Medulla oblongata (tissue), 1 donor: Measurements from ENCODE around the gene ZNF407.

ENCODE experiments used
- DNase-seq: peaks from one replicate; pipeline ENCODE4 v3.0.0-alpha.2; 2015; ENCODE audit errors: extremely low spot score

ZNF407 gene

GRCh38 chr18:75009296-75009695 lies 411.6 kb downstream of the ZNF407 start:
- no peak for DNase-seq

GRCh38 chr18:75009878-75010277 lies 412.2 kb downstream of the ZNF407 start:
- no peak for DNase-seq

- no peak for DNase-seq
Observed at GRCh38 chr18:75010278-75010677, 412.6 kb downstream of the ZNF407 start.

DNA sequence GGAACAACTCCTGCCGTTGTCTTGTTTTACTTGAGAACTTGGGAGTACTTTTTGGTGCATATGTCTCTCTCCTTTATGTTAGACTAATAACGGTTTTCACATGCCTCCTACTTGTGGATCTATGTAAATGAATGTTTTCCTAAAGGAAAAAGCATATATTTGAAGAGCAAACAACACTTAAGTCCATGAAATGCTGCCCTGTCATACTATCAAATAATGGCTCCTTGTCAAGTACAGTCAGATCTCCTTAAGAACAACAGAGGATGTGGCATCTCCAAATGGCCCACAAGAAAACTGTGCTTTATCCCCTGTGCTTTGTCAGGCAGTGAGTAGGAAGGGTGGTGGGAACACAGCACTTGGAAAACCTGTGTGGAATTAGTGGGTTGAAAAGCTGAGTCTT lies 413.0 kb downstream of the ZNF407 start:
- no peak for DNase-seq

DNA sequence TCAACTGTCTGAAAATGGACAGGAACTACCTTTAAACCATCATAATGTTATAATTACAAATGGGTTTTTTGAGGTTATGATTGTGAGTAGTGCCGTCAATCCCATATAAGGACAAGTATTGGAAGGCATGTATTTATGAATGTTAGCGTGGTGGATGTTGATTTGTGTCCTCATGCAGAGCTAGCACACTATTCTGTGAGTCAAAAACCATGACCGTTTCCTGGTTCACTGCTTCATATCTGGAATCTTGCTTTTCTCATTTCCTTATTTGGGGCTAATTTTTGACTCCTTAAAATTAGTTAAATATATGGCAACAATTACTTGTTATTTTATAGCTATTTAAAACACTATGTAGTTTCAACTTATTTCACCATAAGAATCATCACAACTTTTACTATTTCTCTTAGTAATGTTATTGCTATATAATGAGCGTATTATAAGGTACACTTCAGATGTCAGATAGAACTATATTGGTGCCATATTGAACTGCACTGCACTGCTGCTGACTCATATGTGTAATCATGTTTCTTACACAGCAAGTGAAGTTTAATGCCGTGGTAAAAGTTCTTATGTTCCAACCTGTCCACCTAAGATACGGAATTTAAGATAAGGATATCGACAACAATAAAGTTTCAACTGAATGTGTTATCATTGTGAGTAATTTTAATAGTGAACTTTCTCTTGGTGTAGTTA lies 418.5 kb downstream of the ZNF407 start:
- no peak for DNase-seq

- no peak for DNase-seq
Observed at GRCh38 chr18:75023473-75023872, 425.8 kb downstream of the ZNF407 start.

DNA sequence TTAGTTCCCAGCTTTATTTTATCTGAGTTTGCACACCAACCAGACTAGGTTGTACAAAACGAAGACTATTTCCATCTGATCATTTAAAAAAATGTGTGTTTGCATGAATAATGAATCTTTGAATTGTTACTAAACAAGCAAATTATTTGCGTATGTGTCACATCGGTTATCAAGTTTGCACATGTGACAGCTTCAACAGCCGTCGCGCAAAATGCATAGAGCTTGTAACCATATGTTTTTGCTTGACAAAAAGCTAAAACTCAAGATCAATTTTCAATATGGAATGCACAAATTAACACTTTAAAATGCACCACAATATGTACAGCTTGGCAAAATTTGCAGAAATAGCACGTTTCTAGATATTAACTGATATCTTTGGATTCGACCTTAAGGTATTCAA lies 427.2 kb downstream of the ZNF407 start:
- no peak for DNase-seq

DNA sequence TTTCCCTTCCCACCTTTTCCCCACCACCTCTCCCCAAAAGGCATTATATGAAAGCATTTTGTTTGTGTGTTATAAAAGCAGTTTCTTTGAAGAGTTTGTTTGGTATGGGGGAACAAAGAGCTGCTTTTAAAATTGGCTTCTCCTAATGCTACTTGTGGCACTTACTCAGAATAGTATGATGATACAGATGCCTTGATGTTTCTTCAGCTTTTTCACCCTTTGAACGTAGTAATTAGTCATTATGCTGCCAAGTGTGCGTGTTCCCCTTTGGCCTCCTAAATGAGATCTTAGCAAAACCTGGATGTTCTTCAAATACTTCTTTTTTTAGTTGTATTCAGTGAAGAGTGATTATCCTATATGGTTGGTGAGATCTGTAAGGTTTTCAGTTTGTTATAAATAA lies 427.9 kb downstream of the ZNF407 start:
- DNase-seq: no peak

DNA sequence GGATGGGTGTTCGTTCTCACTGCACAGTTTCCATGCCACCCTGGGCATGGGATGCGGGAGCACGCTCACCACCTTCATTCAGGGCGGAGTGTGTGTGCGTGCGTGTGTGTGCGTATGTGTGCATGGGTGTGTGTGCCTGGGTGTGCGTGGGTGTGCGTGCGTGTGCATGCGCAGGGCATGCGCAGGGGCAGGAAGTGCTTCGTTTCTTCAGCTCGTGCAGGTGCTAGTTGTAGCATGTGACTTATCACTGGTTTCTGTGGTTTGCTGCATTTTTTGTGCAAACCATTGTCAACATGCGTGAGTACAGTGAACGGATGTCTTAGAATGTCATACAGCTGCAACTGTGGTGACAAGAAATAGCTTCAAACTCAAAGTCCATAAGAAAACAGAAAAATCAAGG lies 431.8 kb downstream of the ZNF407 start:
- DNase-seq: no peak

- DNase-seq: no peak
Observed at GRCh38 chr18:75031717-75032317, 434.1 kb downstream of the ZNF407 start.

- DNase-seq: no peak
Observed at GRCh38 chr18:75033516-75033915, 435.8 kb downstream of the ZNF407 start.

GRCh38 chr18:75034937-75035336 lies 437.3 kb downstream of the ZNF407 start:
- DNase-seq: no peak

GRCh38 chr18:75035928-75036327 lies 438.3 kb downstream of the ZNF407 start:
- DNase-seq: no peak

GRCh38 chr18:75036917-75037688 lies 439.4 kb downstream of the ZNF407 start:
- no peak for DNase-seq

DNA sequence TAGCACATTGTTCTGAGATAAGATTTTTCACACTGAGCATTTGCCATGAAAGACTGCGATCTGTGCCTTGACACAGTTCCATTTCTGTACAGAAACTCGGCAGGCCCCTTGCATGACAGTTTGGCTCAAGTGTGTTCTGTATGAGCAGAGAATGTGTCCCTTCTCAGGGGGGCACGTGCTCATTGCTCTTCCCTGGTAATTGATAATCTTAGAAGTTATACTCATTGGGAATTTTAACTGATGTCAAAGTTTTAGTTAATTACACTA lies 440.0 kb downstream of the ZNF407 start:
- DNase-seq: no peak

GRCh38 chr18:75041586-75041985 lies 443.9 kb downstream of the ZNF407 start:
- peak; percentile 29 for DNase-seq

GRCh38 chr18:75043478-75043877 lies 445.8 kb downstream of the ZNF407 start:
- no peak for DNase-seq

- no peak for DNase-seq
Observed at GRCh38 chr18:75044296-75044695, 446.6 kb downstream of the ZNF407 start.

DNA sequence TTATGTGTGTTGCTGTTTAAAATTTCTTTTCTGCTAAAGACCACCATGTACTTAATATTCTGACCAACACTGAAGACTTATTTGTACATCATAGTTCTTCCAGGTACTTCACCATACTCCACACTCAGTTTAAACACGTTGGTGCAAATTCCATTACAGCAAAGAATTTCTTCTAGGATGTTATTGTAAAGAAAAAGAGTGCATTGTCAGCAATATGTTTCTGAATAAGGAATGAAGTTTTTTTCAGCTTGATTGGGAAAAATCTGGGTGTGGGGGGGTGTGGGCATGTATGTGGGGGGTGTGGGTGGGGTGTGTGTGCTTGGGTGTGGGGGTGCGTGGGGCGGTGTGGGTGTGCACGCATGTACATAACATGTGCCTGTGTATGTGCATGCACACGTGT lies 447.1 kb downstream of the ZNF407 start:
- DNase-seq: no peak

DNA sequence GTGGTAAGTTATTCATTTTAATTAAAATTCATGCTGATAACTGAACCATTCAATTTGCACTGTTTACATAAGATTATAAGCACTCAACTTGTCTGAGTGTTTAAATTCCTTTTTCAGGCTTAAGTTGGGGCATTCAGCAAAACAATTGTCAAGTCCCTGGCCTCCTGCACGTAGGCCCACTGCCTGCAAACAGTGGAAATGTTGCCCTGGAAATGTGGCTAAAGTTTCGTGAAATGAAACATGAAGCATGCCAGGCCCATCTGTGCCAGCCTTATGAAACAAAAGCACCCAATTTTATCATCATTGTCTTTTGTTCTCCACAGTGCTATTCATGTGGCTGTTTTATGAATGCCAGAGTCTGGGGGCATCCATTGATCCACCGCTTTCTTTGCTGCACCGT lies 447.6 kb downstream of the ZNF407 start:
- peak; percentile 22 for DNase-seq

DNA sequence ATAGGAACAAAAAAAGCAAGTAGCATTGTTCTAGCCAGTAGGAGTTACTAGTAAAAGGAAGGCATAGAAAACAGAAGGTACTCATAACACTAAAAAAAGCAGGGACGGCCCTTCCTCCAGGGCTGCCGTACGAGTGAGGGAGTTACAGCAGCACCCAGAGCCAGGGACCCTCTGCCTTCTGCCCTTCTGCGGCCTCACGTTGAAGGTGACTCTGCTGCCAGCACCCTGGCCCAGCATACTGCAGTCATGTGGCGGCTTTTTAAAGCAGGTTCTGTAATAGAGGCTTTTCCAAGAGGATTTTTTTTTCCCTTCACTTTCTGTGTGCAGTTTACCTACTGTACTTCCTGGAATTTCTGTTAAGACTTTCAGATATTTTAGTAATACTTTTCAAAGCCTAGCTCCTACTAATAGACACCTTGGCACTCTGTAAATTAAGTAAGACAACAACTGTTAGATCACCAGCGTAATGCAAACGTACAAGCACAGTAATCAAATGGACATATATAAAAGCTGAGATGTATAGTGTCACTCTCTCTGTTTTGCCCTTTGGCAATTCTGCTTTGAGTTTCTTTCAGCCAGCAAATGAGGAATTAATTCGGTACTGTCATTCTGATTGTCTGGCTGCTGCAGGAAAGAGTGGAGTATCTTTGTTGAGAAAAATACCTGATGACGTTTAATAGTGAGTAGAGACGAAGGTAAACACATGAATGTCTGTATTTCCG lies 449.7 kb downstream of the ZNF407 start:
- DNase-seq: no peak

- DNase-seq: no peak
Observed at GRCh38 chr18:75048776-75049454, 451.2 kb downstream of the ZNF407 start.
